PC-3 (cell line): Measurements from ENCODE around the gene POR. TPM values are rescaled to one million over a fixed set of nuclear protein-coding genes. Genes with fewer than 3 reads are reported as not detected.

Experiments used
- ATAC-seq: fragments of 200-7000 bp; cut with Tn5 transposase; 2 replicates; pipeline ENCODE4 v1.9.1; 2020; ENCODE audit warnings: mild to moderate bottlenecking, moderate library complexity
- BruUV-seq: library from RNA; stranded (reverse); fragments of 400-500 nt; replicated peaks from 2 replicates; lab custom pipeline; 2021; lab: Mats Ljungman, UMichigan
- CTCF ChIA-PET: fragments of 300-600 bp; sonication (Branson Sonifier 250); formaldehyde crosslinking; loops from one replicate; lab custom pipeline; 2022; ENCODE audit warnings: antibody characterized with exemption; lab: Charles Lee
- POLR2A ChIA-PET: fragments of 300-600 bp; sonication (Branson Sonifier 250); formaldehyde crosslinking; loops from one replicate; lab custom pipeline; 2022; ENCODE audit warnings: antibody characterized with exemption; ENCODE audit not compliant: unreplicated experiment; lab: Charles Lee
- DNase-seq: peaks from one replicate; pipeline ENCODE4 v3.0.0-alpha.2; 2015
- H2AFZ ChIP-seq: fragments of 300-600 bp; sonication (generic); 2 replicates; pipeline ENCODE4 v1.6.0; 2016; ENCODE audit warnings: antibody characterized with exemption, low read length
- H3F3A ChIP-seq: fragments of 300-600 bp; sonication (generic); one replicate; pipeline ENCODE4 v1.6.0; 2017; ENCODE audit warnings: antibody characterized with exemption, low read length, control low read depth, mild to moderate bottlenecking; ENCODE audit not compliant: unreplicated experiment
- H3K27ac ChIP-seq: fragments of 300-600 bp; sonication (generic); 2 replicates; pipeline ENCODE4 v1.5.1; 2016; ENCODE audit warnings: mild to moderate bottlenecking, low read length
- H3K27me3 ChIP-seq: fragments of 300-600 bp; sonication (generic); 2 replicates; pipeline ENCODE4 v1.6.1; 2016; ENCODE audit warnings: low read length, mixed read lengths
- H3K36me3 ChIP-seq: fragments of 300-600 bp; sonication (generic); 2 replicates; pipeline ENCODE4 v1.6.1; 2016; ENCODE audit warnings: low read depth, mixed run types, low read length, mixed read lengths
- H3K4me1 ChIP-seq: fragments of 300-600 bp; sonication (generic); 2 replicates; pipeline ENCODE4 v1.5.1; 2016; ENCODE audit warnings: low read length; ENCODE audit not compliant: insufficient read depth
- H3K4me2 ChIP-seq: fragments of 300-600 bp; sonication (generic); 2 replicates; pipeline ENCODE4 v1.6.0; 2016; ENCODE audit warnings: low read length
- H3K4me3 ChIP-seq: fragments of 300-600 bp; sonication (generic); 2 replicates; pipeline ENCODE4 v1.5.1; 2016; ENCODE audit warnings: mild to moderate bottlenecking, low read length, mixed read lengths
- H3K79me2 ChIP-seq: fragments of 300-600 bp; sonication (generic); 2 replicates; pipeline ENCODE4 v1.6.1; 2017; ENCODE audit warnings: low read length, mixed read lengths
- H3K9ac ChIP-seq: fragments of 300-600 bp; sonication (generic); 2 replicates; pipeline ENCODE4 v1.6.0; 2016; ENCODE audit warnings: mild to moderate bottlenecking, low read length
- H3K9me2 ChIP-seq: fragments of 300-600 bp; sonication (generic); replicated peaks from 2 replicates; pipeline ENCODE4 v1.6.1; 2016; ENCODE audit warnings: mixed run types, low read length, mixed read lengths
- H3K9me3 ChIP-seq: fragments of 300-600 bp; sonication (generic); 2 replicates; pipeline ENCODE4 v1.6.1; 2016; ENCODE audit warnings: low read length, mixed read lengths
- H4K20me1 ChIP-seq: fragments of 300-600 bp; sonication (generic); 2 replicates; pipeline ENCODE4 v1.6.1; 2016; ENCODE audit warnings: low read length, mixed read lengths
- CTCF ChIP-seq: fragments of 300-600 bp; sonication (generic); conservative IDR thresholded peaks from 2 replicates; pipeline ENCODE4 v1.5.1; 2017; ENCODE audit warnings: antibody characterized with exemption, low read depth, mild to moderate bottlenecking, low read length
- EZH2 ChIP-seq: fragments of 300-600 bp; sonication (generic); IDR thresholded peaks from one replicate; pipeline ENCODE4 v1.6.1; 2017; ENCODE audit warnings: antibody characterized with exemption, mild to moderate bottlenecking, low read length; ENCODE audit not compliant: unreplicated experiment
- EZH2phosphoT487 ChIP-seq: fragments of 300-600 bp; sonication (generic); IDR thresholded peaks from 2 replicates; pipeline ENCODE4 v1.6.1; 2018; ENCODE audit warnings: mild to moderate bottlenecking, antibody characterized with exemption, low read length, borderline replicate concordance
- intact Hi-C: fragments of 100-400 bp; cut with micrococcal nuclease; formaldehyde crosslinking; loops from 2 replicates; pipeline ENCODE4 v1.9.0; 2023
- total RNA-seq: library from RNA; depleted of rRNA; stranded (reverse); fragments of >200 nt; gene quantifications from 2 replicates; pipeline ENCODE4 v1.2.3, GENCODE V29; 2014

Gene POR
- total RNA-seq, 1 experiment from 2014 or later = 112 TPM

GRCh38 chr7:75984130-75985008 is 69.4 kb downstream of the POR start:
- H4K20me1 ChIP-seq = no peaks in the 10 kb centered on the region
- no peak for ATAC-seq

GRCh38 chr7:75985009-75985517 is 70.1 kb downstream of the POR start:
- ATAC-seq = no peak
- Histone ChIP-seq H3K4me3 (no peak overlapping the region), H3K36me3 (no peaks in the 10 kb centered on the region), H3K9me2 (no peaks in the 10 kb centered on the region), H3K9ac (no peak overlapping the region), H3K4me2 (no peak overlapping the region), H3K4me1 (no peaks in the 10 kb centered on the region), H3K27ac (no peak overlapping the region), H3F3A (no peaks in the 10 kb centered on the region), H4K20me1 (no peaks in the 10 kb centered on the region), H3K79me2 (no peaks in the 10 kb centered on the region), H2AFZ (no peak overlapping the region), H3K27me3 (no peaks in the 10 kb centered on the region), H3K9me3 (no peaks in the 10 kb centered on the region)
- no peak for DNase-seq
- intact Hi-C loops = no loop called here
- ChIA-PET CTCF (no interaction called here), POLR2A (no interaction called here)
- no TSS peak for BruUV-seq
- TF ChIP-seq CTCF (no peak), EZH2 (no peak), EZH2phosphoT487 (no peak)

More at GRCh38 chr7:75984130-75985008, 69.4 kb downstream of the POR start:
- H3K36me3 ChIP-seq = no peaks in the 10 kb centered on the region
- H2AFZ ChIP-seq = no peak overlapping the region
- ChIA-PET POLR2A (no interaction called here), CTCF (no interaction called here)
- no peaks in the 10 kb centered on the region for H3K79me2 ChIP-seq
- no peak overlapping the region for H3K4me2 ChIP-seq
- intact Hi-C loops = no loop called here
- no peak overlapping the region for H3K9ac ChIP-seq
- no peaks in the 10 kb centered on the region for H3K27me3 ChIP-seq
- no peak overlapping the region for H3K4me3 ChIP-seq
- no peak overlapping the region for H3K27ac ChIP-seq
- no peaks in the 10 kb centered on the region for H3F3A ChIP-seq
- H3K9me2 ChIP-seq = no peaks in the 10 kb centered on the region
- no peak for TF ChIP-seq EZH2
- TF ChIP-seq EZH2phosphoT487 = no peak
- TF ChIP-seq CTCF = no peak
- no peak for DNase-seq
- H3K9me3 ChIP-seq = no peaks in the 10 kb centered on the region
- no peaks in the 10 kb centered on the region for H3K4me1 ChIP-seq
- BruUV-seq = no TSS peak
